MM.1S (cell line): Measurements from ENCODE around the gene CALML5.

ENCODE experiments used
- CTCF ChIP-seq: fragments of 300-600 bp; sonication (generic); IDR thresholded peaks from 2 replicates; pipeline ENCODE4 v1.5.1; 2016; ENCODE audit warnings: antibody characterized with exemption, low read length, mixed read lengths
- EZH2 ChIP-seq: fragments of 300-600 bp; sonication (generic); optimal IDR thresholded peaks from 2 replicates; pipeline ENCODE3; 2017; ENCODE audit warnings: low read depth, mild to moderate bottlenecking, antibody characterized with exemption, low read length, mixed read lengths
- EZH2phosphoT487 ChIP-seq: fragments of 300-600 bp; sonication (generic); IDR thresholded peaks from 2 replicates; pipeline ENCODE4 v1.6.1; 2018; ENCODE audit warnings: antibody characterized with exemption, low read length

- TF ChIP-seq CTCF: no peak
- no peak for TF ChIP-seq EZH2
- TF ChIP-seq EZH2phosphoT487: no peak
Measured at GRCh38 chr10:5512881-5513612, 13.7 kb upstream of the CALML5 start.
